ENCODE data around the gene PPIG.
"Not testable (repeated sequence)": the region's sequence is repeated elsewhere in the genome, so short reads cannot be mapped to it uniquely, and the experiment has no call there.

Gene PPIG
- total RNA-seq, result 21.2 to 130 (median 69.7) reads per million in 18 experiments

DNA sequence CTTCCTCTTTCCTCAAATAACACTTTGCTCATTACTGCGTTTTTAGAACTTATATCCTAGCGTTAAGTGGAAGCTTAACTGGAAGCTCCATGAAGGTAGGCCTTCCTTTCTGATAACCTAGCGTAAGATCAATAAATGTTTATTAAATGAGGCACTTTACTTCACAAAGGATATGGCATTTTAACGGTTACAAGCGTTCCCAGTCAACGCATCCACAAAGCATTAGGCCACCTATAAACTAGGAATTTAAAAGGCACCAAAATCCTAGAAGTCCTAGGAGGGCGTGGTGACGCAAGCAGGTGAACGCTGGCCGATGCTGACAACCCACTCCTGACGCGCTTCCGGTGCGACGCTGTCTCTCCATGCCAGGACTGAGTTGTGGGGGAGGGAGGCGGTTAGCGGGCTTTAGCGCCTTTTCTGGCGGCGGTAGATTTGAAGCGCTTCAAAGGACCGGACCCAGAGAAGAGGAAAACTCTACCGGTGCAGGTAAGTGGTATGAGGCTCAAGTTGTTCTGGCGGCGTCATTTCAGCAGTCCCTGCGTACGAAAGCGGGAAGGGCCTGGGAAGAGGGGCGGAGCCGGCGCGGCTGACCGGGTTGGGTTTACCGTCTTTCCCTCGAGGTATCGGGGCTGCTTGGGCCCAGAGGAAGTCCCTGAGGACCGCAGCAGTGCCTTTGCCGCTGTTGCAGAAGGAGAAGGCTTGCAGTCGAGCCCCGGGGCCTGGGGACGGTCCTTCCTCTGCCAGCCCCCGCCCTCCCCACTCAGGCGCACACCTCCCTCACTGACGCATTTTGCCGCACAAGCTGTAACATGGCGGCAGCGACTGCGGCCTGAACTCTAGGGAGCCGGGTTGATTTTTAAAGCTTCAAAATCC lies at the start of gene PPIG:
PPIG (plus strand) TSS at position 347 of the 873 bp plus-strand sequence. CDS start 19,691 bp downstream, outside the sequence.
- peak; percentile 89 to 94 for DNase-seq

- not testable (repeated sequence) for DNase-seq
Measured at GRCh38 chr2:169539460-169539859, 44.7 kb upstream of the PPIG start.

DNA sequence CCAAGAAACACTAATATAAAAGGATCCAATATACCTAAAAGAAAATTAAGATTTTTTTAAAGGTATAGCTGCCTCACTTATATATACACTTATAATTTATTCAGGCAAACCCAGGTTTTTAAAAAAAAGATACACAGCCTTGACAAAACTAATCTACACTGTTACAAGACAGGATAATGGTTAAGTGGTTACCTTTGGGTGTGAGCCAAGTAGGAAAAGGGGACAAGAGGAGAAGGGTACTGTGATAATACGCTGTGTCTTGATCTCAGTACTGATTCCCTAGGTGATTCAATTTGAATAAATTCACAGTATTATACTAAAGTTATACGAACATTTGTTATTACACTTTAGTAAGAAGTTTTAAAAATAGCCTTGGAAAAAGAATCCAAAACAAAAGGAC lies 44.0 kb upstream of the PPIG start:
- DNase-seq, result no peak

DNA sequence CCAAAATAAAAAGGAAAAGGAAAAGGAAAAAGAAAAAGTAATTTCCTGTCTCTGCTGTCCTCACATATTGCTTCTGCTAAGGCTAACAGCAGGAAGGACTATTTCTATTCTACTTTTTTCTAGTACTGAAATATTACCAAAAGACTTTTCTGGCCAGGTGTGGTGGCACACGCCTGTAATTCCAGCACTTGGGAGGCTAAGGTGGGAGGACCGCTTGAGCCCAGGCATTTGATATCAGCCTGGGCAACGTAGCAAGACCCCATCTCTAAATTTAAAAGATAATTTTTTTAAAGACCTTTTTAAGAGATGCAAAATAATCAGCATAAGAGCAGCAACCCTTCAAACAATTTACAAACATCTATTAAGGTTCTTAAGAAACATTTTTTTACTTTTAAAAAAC lies 41.7 kb upstream of the PPIG start:
- DNase-seq, result no peak

GRCh38 chr2:169546756-169547155 lies 37.4 kb upstream of the PPIG start:
- no peak for DNase-seq

GRCh38 chr2:169561364-169561763 lies 22.8 kb upstream of the PPIG start:
- DNase-seq, result peak in 1 of 2 donors; percentile 2

DNA sequence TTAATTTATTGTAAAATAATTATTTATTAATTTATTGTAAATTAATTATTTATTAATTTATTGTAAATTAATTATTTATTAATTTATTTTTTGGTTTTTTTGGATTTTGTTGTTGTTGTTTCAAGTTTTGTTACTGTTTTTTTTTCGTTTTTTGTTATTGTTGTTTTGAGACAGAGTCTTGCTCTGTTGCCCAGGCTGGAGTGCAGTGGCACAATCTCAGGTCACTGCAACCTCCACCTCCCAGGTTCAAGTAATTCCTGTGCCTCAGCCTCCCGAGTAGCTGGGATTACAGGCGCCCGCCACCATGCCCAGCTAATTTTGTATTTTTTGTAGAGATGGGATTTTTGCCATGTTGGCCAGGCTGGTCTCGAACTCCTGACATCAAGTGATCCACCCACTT lies 22.1 kb upstream of the PPIG start:
- DNase-seq, result not testable (repeated sequence)

- DNase-seq, result no peak
Measured at GRCh38 chr2:169562519-169562918, 21.6 kb upstream of the PPIG start.

GRCh38 chr2:169565686-169566085 lies 18.5 kb upstream of the PPIG start:
- DNase-seq, result no peak

GRCh38 chr2:169569948-169570347 lies 14.2 kb upstream of the PPIG start:
- DNase-seq, result no peak

DNA sequence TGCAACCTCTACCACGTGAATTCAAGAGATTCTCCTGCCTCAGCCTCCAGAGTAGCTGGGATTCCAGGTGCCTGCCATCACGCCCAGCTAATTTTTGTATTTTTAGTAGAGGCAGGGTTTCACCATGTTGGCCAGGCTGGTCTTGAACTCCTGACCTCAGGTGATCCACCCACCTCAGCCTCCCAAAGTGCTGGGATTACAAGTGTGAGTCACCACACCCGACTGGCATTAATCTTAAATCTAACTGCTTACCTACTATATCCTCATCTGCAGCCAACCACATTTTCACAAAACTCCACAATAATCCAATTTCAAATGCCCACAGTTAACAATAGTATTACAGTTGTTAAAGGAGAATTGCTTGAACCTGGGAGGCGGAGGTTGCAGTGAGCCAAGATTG lies 13.4 kb upstream of the PPIG start:
- not testable (repeated sequence) for DNase-seq

GRCh38 chr2:169571571-169571970 lies 12.6 kb upstream of the PPIG start:
- no peak for DNase-seq

DNA sequence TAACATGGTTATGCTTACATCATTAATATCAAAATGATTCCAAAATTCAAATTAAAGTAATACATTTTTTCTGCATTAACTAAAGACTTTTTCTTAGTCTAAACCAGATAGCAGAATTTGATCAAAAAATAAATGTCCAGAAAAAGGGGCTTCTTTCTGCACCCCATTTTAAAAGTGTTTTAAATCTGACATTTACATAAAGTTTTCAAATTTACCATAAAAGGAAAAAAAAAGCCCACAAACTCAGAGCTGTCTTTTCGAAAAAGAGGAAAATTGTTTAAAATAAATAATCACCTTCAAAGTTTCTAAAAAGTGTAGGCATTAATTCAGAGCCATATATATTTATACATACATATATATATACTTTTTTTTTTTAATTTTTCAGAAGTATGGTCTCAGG lies 12.0 kb upstream of the PPIG start:
- DNase-seq, result no peak

GRCh38 chr2:169572821-169573159 lies 11.4 kb upstream of the PPIG start:
- no peak for DNase-seq

GRCh38 chr2:169573160-169573973 lies 10.8 kb upstream of the PPIG start, which contains the start of gene FASTKD1:
Gene FASTKD1 (minus strand): TSS chr2:169573865. CDS start chr2:169572029, 1,836 bp downstream.
- peak; percentile 93 to 96 for DNase-seq

DNA sequence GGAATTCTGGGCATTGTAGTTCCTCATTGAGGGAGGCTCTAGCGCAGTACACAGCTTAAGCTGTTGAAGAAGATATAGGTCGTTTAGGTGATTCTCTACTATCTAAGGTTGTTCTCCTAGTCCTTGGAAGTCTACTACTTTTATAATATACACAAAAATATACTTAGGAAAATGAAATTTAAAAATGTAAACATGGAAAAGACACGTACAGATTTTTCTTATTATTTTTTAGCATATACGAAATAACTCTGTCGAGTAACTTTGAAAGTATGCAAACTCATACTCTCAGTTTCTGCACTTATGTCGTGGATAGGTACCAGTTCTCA lies 10.2 kb upstream of the PPIG start:
- no peak for DNase-seq

DNA sequence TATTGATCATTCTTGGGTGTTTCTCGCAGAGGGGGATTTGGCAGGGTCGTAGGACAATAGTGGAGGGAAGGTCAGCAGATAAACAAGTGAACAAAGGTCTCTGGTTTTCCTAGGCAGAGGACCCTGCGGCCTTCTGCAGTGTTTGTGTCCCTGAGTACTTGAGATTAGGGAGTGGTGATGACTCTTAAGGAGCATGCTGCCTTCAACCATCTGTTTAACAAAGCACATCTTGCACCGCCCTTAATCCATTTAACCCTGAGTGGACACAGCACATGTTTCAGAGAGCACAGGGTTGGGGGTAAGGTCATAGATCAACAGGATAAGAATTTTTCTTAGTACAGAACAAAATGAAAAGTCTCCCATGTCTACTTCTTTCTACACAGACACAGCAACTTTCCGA lies 9.6 kb upstream of the PPIG start:
- not testable (repeated sequence) for DNase-seq

GRCh38 chr2:169575264-169575663 lies 8.9 kb upstream of the PPIG start:
- DNase-seq, result not testable (repeated sequence)

DNA sequence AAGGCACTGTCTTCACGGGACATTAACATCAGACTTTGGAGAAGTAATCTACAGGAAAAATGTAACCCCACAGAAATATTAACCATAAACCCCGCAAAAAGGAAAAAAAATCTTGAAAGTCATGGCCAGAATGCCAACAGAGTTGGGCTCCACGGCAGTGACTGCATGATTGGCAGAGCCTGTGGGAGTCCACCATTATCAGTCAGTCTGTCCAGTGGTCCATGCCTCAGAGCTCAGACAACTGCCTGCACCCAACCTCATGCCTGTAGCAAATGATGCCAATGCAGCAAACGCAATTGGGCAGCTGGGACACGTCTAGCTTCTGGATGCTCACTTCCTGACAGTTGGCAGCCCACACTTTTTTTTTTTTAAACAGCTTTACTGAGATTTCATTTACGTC lies 5.1 kb upstream of the PPIG start:
- no peak for DNase-seq

DNA sequence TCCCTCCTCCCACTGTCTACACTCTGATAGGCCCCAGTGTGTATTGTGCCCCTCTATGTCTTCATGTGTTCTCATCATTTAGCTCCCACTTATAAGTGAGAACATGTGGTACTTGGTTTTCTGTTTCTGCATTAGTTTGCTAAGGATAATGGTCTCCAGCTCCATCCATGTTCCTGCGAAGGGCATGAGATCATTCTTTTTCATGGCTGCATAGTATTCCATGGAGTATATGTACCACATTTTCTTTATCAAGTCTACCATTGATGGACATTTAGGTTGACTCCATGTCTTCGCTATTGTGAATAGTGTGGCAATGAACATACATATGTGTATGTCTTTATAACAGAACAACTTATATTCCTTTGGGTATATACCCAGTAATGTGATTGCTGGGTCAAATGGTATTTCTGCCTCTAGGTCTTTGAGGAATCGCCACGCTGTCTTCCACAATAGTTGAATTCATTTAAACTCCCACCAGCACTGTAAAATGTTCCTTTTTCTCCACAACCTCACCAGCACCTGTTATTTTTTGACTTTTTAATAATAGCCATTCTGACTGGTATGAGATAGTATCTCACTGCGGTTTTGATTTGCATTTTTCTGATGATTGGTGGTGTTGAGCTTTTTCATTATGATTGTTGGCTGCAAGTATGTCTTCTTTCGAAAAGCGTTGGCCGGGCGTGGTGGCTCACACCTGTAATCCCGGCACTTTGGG lies 1.4 kb upstream of the PPIG start:
- DNase-seq, result not testable (repeated sequence)

- no peak for DNase-seq
Measured at GRCh38 chr2:169583518-169583917, 633 bp upstream of the PPIG start.

GRCh38 chr2:169585673-169586072 lies 1.5 kb downstream of the PPIG start:
- no peak for DNase-seq

DNA sequence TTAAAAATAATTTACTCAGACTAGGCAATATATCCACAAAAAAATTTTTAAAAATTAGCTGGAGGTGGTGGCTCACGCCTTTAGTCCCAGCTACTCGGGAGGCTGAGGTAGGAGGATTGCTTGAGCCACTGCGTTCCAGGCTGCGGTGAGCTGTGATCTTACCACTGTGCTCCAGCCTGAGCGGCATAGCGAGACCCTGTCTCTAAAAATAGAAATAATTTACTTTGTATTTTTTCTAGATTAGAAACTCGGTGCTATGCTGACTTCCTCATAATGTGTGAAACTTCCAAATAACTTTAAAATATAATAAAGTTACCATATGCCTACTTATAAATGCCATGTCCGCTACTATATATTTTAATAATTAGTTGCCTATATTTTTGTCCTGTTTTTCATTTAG lies 6.7 kb downstream of the PPIG start:
- no peak for DNase-seq
